ENCODE measurements around the gene CYP4B1.

DNA sequence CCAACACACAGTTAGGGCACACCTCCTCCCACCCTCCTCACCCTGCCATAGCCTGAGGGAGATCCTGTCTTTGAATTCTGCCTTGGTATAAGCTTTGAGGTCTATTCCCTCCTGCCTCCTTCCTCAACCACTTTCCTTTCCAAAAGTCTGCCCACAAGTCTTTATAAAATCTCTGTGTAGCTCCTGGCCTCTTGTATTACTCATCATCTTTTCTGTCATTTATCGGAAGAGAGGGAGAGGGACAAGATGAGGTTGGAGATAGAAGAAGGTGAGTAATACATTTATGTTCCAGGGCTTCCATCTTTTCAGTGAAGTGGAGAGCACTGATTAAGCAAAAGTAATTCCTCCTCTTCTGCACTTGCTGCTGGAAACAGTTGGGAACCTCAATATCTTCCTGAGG, 49.4 kb upstream of the CYP4B1 start:
- TF ChIP-seq EZH2 (IDR thresholded peaks at IDR 0.05) (no peak), FOXP2 (optimal IDR thresholded peaks at IDR 0.05; ENCODE audit: control extremely low read depth, extremely low read length, insufficient read depth) (no peak)

Measured in SK-N-MC (cell line).